Caco-2 (cell line): Measurements from ENCODE around the gene PCDH11X. TPM values are rescaled to one million over a fixed set of nuclear protein-coding genes. Genes with fewer than 3 reads are reported as not detected.
"Not testable (repeated sequence)": the region's sequence is repeated elsewhere in the genome, so short reads cannot be mapped to it uniquely, and the experiment has no call there.

Experiments used
- Bru-seq: library from RNA; stranded (reverse); fragments of 400-500 nt; gene quantifications from one replicate; lab custom pipeline; 2021; lab: Mats Ljungman, UMichigan
- BruChase-seq, 2 experiments: library from RNA; stranded (reverse); fragments of 400-500 nt; gene quantifications; one replicate each; lab custom pipeline; 2021; lab: Mats Ljungman, UMichigan
- BruUV-seq: library from RNA; stranded (reverse); fragments of 400-500 nt; replicated peaks from 2 replicates; lab custom pipeline; 2021; lab: Mats Ljungman, UMichigan
- CTCF ChIA-PET: fragments of 300-600 bp; sonication (Branson Sonifier 250); formaldehyde crosslinking; loops from one replicate; lab custom pipeline; 2022; ENCODE audit warnings: antibody characterized with exemption; lab: Charles Lee
- POLR2A ChIA-PET: fragments of 300-600 bp; sonication (Branson Sonifier 250); formaldehyde crosslinking; loops from one replicate; lab custom pipeline; 2022; ENCODE audit warnings: antibody characterized with exemption; lab: Charles Lee
- DNase-seq, 2 experiments: peaks; one replicate each; pipeline versions ENCODE4 v3.0.0 to v3.0.0-alpha.2; 2020 to 2022
- H3K27me3 ChIP-seq: replicated peaks from 2 replicates; pipeline ENCODE4 v1.6.0; 2011; ENCODE audit warnings: low read length; ENCODE audit not compliant: control insufficient read depth, insufficient read depth
- H3K36me3 ChIP-seq: 2 replicates; pipeline ENCODE4 v1.5.1; 2011; ENCODE audit warnings: low read length; ENCODE audit not compliant: control insufficient read depth, insufficient read depth
- H3K4me1 ChIP-seq: fragments of 250-450 bp; sonication (Bioruptor Pico); 2 replicates; pipeline ENCODE4 v1.5.1; 2020; ENCODE audit warnings: mild to moderate bottlenecking
- H3K4me3 ChIP-seq: 2 replicates; pipeline ENCODE4 v1.5.1; 2011; ENCODE audit warnings: low read depth, mild to moderate bottlenecking, control low read depth, low read length
- H3K9me3 ChIP-seq: fragments of 250-450 bp; sonication (Bioruptor Pico); 2 replicates; pipeline ENCODE4 v1.5.1; 2020; ENCODE audit warnings: mild to moderate bottlenecking, moderate library complexity
- H3K27ac Mint-ChIP-seq: one replicate; pipeline ENCODE4 v1.8.0; 2022; ENCODE audit warnings: mixed read lengths; ENCODE audit not compliant: unreplicated experiment
- H3K27me3 Mint-ChIP-seq: one replicate; pipeline ENCODE4 v1.8.0; 2022; ENCODE audit warnings: mixed read lengths; ENCODE audit not compliant: insufficient read depth, unreplicated experiment
- H3K36me3 Mint-ChIP-seq: one replicate; pipeline ENCODE4 v1.8.0; 2022; ENCODE audit warnings: mild to moderate bottlenecking, mixed read lengths; ENCODE audit not compliant: insufficient read depth, unreplicated experiment
- H3K4me1 Mint-ChIP-seq: one replicate; pipeline ENCODE4 v1.8.0; 2022; ENCODE audit warnings: low read depth, mixed read lengths; ENCODE audit not compliant: unreplicated experiment
- H3K4me3 Mint-ChIP-seq: one replicate; pipeline ENCODE4 v1.8.0; 2022; ENCODE audit warnings: mild to moderate bottlenecking, moderate library complexity, mixed read lengths; ENCODE audit not compliant: unreplicated experiment
- H3K9me3 Mint-ChIP-seq: one replicate; pipeline ENCODE4 v1.8.0; 2022; ENCODE audit warnings: mixed read lengths; ENCODE audit not compliant: unreplicated experiment
- intact Hi-C: fragments of 100-400 bp; cut with micrococcal nuclease; formaldehyde crosslinking; loops from one replicate; pipeline ENCODE4 v1.10.0; 2022; ENCODE audit not compliant: unreplicated experiment
- long read RNA-seq: library from polyadenylated mRNA; stranded (forward); transcript quantifications from one replicate; pipeline ENCODE4 v2.0.0, GENCODE V29; 2022
- total RNA-seq: library from RNA; stranded (reverse); gene quantifications from 2 replicates; pipeline ENCODE4 v1.2.3, GENCODE V29; 2022

PCDH11X gene
- total RNA-seq: 0.07 TPM in 1 of 2 replicates, not detected in the other
- percentile 5 among the genes with signal in this experiment for Bru-seq, nascent RNA
- BruChase-seq, experiment 1, labeled RNA remaining after a 2-hour chase: percentile 4 among the genes with signal in this experiment
- percentile 2 among the genes with signal in this experiment for BruChase-seq, experiment 2, labeled RNA remaining after a 6-hour chase
- long read RNA-seq: 0 reads

GRCh38 chrX:91779135-91779534 lies at the start of gene PCDH11X:
PCDH11X (plus strand) TSS chrX:91779375; CDS start chrX:91835505, 56,130 bp downstream.
- not testable (repeated sequence) for H3K27ac Mint-ChIP-seq

GRCh38 chrX:91747446-91747845 lies 31.7 kb upstream of the PCDH11X start:
- H3K4me1 ChIP-seq, H3K4me1 Mint-ChIP-seq, H3K36me3 Mint-ChIP-seq, H3K27ac Mint-ChIP-seq, H3K36me3 ChIP-seq, H3K27me3 Mint-ChIP-seq, H3K27me3 ChIP-seq, H3K9me3 ChIP-seq, POLR2A ChIA-PET, intact Hi-C loops, CTCF ChIA-PET, H3K4me3 Mint-ChIP-seq, BruUV-seq, H3K9me3 Mint-ChIP-seq, H3K4me3 ChIP-seq, DNase-seq: not testable (repeated sequence)

More at GRCh38 chrX:91779135-91779534, at the start of gene PCDH11X:
- H3K4me3 Mint-ChIP-seq, POLR2A ChIA-PET, DNase-seq, BruUV-seq, intact Hi-C loops, H3K36me3 ChIP-seq, H3K9me3 ChIP-seq, H3K4me1 Mint-ChIP-seq, H3K27me3 Mint-ChIP-seq, H3K36me3 Mint-ChIP-seq, H3K9me3 Mint-ChIP-seq, H3K4me3 ChIP-seq, CTCF ChIA-PET, H3K4me1 ChIP-seq, H3K27me3 ChIP-seq: not testable (repeated sequence)

- H3K4me3 ChIP-seq, BruUV-seq, CTCF ChIA-PET, POLR2A ChIA-PET, H3K9me3 ChIP-seq, H3K9me3 Mint-ChIP-seq, intact Hi-C loops, H3K4me3 Mint-ChIP-seq, H3K4me1 ChIP-seq, H3K36me3 ChIP-seq, H3K36me3 Mint-ChIP-seq, H3K4me1 Mint-ChIP-seq, H3K27me3 ChIP-seq, DNase-seq, H3K27ac Mint-ChIP-seq, H3K27me3 Mint-ChIP-seq: not testable (repeated sequence)
Measured at GRCh38 chrX:91753022-91753421, 26.2 kb upstream of the PCDH11X start.

- H3K4me1 ChIP-seq, CTCF ChIA-PET, DNase-seq, POLR2A ChIA-PET, H3K9me3 Mint-ChIP-seq, intact Hi-C loops, H3K27me3 ChIP-seq, H3K4me1 Mint-ChIP-seq, H3K4me3 Mint-ChIP-seq, H3K36me3 Mint-ChIP-seq, H3K9me3 ChIP-seq, H3K36me3 ChIP-seq, H3K27me3 Mint-ChIP-seq, H3K27ac Mint-ChIP-seq, BruUV-seq, H3K4me3 ChIP-seq: not testable (repeated sequence)
Measured at GRCh38 chrX:91770619-91771488, 8.3 kb upstream of the PCDH11X start.

GRCh38 chrX:91773943-91774342 lies 5.2 kb upstream of the PCDH11X start:
- H3K27ac Mint-ChIP-seq, H3K9me3 ChIP-seq, H3K36me3 ChIP-seq, H3K4me1 Mint-ChIP-seq, intact Hi-C loops, H3K9me3 Mint-ChIP-seq, H3K27me3 ChIP-seq, BruUV-seq, CTCF ChIA-PET, H3K36me3 Mint-ChIP-seq, H3K27me3 Mint-ChIP-seq, DNase-seq, H3K4me3 ChIP-seq, H3K4me1 ChIP-seq, POLR2A ChIA-PET, H3K4me3 Mint-ChIP-seq: not testable (repeated sequence)

GRCh38 chrX:91780008-91780407 lies 833 bp downstream of the PCDH11X start:
- H3K4me3 Mint-ChIP-seq, POLR2A ChIA-PET, H3K36me3 Mint-ChIP-seq, BruUV-seq, H3K4me1 ChIP-seq, H3K9me3 Mint-ChIP-seq, H3K27me3 ChIP-seq, H3K4me1 Mint-ChIP-seq, H3K4me3 ChIP-seq, H3K27ac Mint-ChIP-seq, H3K9me3 ChIP-seq, intact Hi-C loops, DNase-seq, CTCF ChIA-PET, H3K27me3 Mint-ChIP-seq, H3K36me3 ChIP-seq: not testable (repeated sequence)
